Tibial artery (tissue), 4 donors: ENCODE measurements around the gene KCTD14.

Experiments
- DNase-seq, 2 donors: peaks; one replicate each; pipeline ENCODE4 v3.0.0-alpha.2; 2019
- H3K27ac ChIP-seq, 2 donors: fragments of 200-600 bp; sonication (generic) in 1 of 2; 1 replicate in 1 of 2; 2 replicates in 1 of 2; pipeline ENCODE4 v1.5.1; 2018 to 2019; ENCODE audit warnings: mild to moderate bottlenecking in 1 of 2
- H3K27me3 ChIP-seq, 2 donors: fragments of 200-600 bp; sonication (generic) in 1 of 2; one replicate each; pipeline versions ENCODE4 v1.5.1 to v1.6.0; 2016 to 2019
- H3K36me3 ChIP-seq, 3 donors: fragments of 200-600 bp; sonication (generic) in 2 of 3; one replicate each; pipeline ENCODE4 v1.5.1; 2016 to 2019; ENCODE audit warnings: mild to moderate bottlenecking in 2 of 3
- H3K4me1 ChIP-seq, 4 donors: fragments of 200-600 bp; sonication (generic) in 2 of 4; 1 replicate in 3 of 4; 2 replicates in 1 of 4; pipeline ENCODE4 v1.5.1; 2016 to 2019
- H3K4me3 ChIP-seq, 2 donors: fragments of 200-600 bp; sonication (generic) in 1 of 2; 1 replicate in 1 of 2; 2 replicates in 1 of 2; pipeline ENCODE4 v1.5.1; 2018 to 2019; ENCODE audit warnings: mild to moderate bottlenecking in 2 of 2
- H3K9me3 ChIP-seq, 3 donors: fragments of 200-600 bp; sonication (generic) in 1 of 3; one replicate each; pipeline ENCODE4 v1.5.1; 2016 to 2019
- intact Hi-C: fragments of 100-400 bp; cut with DNase I; formaldehyde crosslinking; loops from one replicate; pipeline ENCODE4 v1.15.0; 2023; ENCODE audit warnings: low total_unique reads
- TF ChIP-seq, protein P1 (sequence below), 2 experiments: fragments of 200-600 bp in 1 of 2; fragments of 450-650 bp in 1 of 2; IDR thresholded peaks; one replicate each; pipeline ENCODE4 v1.5.1; 2017 to 2019; ENCODE audit warnings: antibody characterized with exemption in 2 of 2, mild to moderate bottlenecking in 1 of 2, moderate library complexity in 1 of 2

The KCTD14 gene

GRCh38 chr11:77968337-77968736 is 54.7 kb downstream of the KCTD14 start:
- no peaks in the 10 kb centered on the region for H3K4me1 ChIP-seq
- TF ChIP-seq, protein P1, sequence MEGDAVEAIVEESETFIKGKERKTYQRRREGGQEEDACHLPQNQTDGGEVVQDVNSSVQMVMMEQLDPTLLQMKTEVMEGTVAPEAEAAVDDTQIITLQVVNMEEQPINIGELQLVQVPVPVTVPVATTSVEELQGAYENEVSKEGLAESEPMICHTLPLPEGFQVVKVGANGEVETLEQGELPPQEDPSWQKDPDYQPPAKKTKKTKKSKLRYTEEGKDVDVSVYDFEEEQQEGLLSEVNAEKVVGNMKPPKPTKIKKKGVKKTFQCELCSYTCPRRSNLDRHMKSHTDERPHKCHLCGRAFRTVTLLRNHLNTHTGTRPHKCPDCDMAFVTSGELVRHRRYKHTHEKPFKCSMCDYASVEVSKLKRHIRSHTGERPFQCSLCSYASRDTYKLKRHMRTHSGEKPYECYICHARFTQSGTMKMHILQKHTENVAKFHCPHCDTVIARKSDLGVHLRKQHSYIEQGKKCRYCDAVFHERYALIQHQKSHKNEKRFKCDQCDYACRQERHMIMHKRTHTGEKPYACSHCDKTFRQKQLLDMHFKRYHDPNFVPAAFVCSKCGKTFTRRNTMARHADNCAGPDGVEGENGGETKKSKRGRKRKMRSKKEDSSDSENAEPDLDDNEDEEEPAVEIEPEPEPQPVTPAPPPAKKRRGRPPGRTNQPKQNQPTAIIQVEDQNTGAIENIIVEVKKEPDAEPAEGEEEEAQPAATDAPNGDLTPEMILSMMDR (IDR thresholded peaks at IDR 0.05), result no peak
- H3K27me3 ChIP-seq, result no peaks in the 10 kb centered on the region
- H3K9me3 ChIP-seq, result no peaks in the 10 kb centered on the region
- no peak overlapping the region for H3K27ac ChIP-seq
- no peak overlapping the region for H3K4me3 ChIP-seq
- intact Hi-C loops, result no loop called here
- DNase-seq, result no peak
- peaks cover 0 to 25% (median 5%) of the 10 kb centered on the region in 3 donors for H3K36me3 ChIP-seq

DNA sequence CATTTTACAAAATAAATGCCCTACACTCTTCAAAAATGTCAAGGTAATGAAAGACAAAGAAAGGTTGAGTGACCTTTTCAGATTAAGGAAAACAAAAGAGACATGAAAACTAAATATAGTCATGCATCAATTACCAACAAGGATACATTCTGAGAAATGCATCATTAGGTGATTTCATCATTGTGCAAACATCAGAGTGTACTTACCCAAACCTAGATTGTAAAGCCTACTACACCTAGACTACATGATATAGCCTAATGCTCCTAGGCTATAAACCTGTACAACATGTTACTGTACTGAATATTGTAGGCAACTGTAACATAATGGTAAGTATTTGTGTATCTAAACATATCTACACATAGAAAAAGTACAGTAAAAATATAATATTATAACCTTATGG is 55.3 kb downstream of the KCTD14 start:
- Histone ChIP-seq H3K27ac (no peak overlapping the region), H3K27me3 (no peaks in the 10 kb centered on the region), H3K36me3 (peaks cover 0 to 25% (median 5%) of the 10 kb centered on the region in 3 donors), H3K9me3 (no peaks in the 10 kb centered on the region), H3K4me3 (no peak overlapping the region), H3K4me1 (no peaks in the 10 kb centered on the region)
- no peak for DNase-seq
- TF ChIP-seq, protein P1 (IDR thresholded peaks at IDR 0.05), result no peak
- intact Hi-C loops, result no loop called here

DNA sequence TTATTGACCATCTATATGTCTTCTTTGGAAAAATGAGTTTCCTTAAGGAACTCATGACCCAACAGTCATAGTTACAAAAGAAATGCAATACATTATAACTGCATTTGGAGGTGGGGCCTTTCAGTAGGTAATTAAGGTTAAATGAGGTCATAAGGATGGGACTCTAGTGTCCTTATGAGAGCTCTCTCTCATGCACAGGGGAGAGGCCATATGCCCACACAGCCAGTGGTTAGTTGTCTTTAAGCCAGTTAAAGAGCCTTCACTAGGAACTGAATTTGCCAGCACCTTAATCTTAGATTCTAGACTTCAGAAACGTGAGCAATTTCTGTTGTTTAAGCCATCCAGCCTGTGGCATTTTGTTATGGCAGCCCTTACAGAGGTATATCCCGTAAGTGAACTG is 56.0 kb downstream of the KCTD14 start:
- no peaks in the 10 kb centered on the region for H3K27me3 ChIP-seq
- no peaks in the 10 kb centered on the region for H3K4me1 ChIP-seq
- intact Hi-C loops, result no loop called here
- no peaks in the 10 kb centered on the region for H3K9me3 ChIP-seq
- no peak for DNase-seq
- peaks cover 0 to 25% (median 5%) of the 10 kb centered on the region in 3 donors for H3K36me3 ChIP-seq
- H3K27ac ChIP-seq, result no peak overlapping the region
- no peak overlapping the region for H3K4me3 ChIP-seq
- TF ChIP-seq, protein P1 (IDR thresholded peaks at IDR 0.05), result no peak

DNA sequence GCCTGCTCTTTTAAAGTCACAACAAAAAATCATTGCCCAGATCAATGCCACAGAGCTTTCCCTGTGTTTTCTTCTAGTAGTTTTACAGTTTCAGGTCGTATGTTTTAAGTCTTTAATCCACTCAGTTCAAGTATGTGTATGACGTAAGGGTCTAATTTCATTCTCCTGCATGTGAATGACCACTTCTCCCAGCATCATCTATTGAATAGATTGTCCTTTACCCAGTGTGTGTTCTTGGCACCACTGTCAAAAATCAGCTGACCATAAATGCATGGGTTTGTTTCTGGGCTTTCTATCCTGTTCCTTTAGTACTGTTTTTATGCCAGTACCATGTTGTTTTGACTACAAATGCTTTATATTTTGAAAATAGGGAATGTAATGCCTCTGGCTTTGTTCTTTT is 56.7 kb downstream of the KCTD14 start:
- TF ChIP-seq, protein P1 (IDR thresholded peaks at IDR 0.05), result no peak
- Histone ChIP-seq H3K4me3 (no peak overlapping the region), H3K4me1 (no peaks in the 10 kb centered on the region), H3K36me3 (peaks cover 0 to 25% (median 5%) of the 10 kb centered on the region in 3 donors), H3K27me3 (no peaks in the 10 kb centered on the region), H3K9me3 (no peaks in the 10 kb centered on the region), H3K27ac (no peak overlapping the region)
- intact Hi-C loops, result no loop called here
- no peak for DNase-seq
